ENCODE results near the gene ARHGAP22. TPM values are rescaled to one million over a fixed set of nuclear protein-coding genes. Genes with fewer than 3 reads are reported as not detected.
"Not testable (repeated sequence)": the region's sequence is repeated elsewhere in the genome, so short reads cannot be mapped to it uniquely, and the experiment has no call there.

ARHGAP22 gene
- 1 to 10 TPM in 7 of 8 experiments, under 1 TPM in 1; 0.72 to 9.3 (median 1.8) TPM for total RNA-seq

- Histone ChIP-seq H3K4me1 (replicated peaks in 1 of 2) (peaks cover 0 to 9% of the 10 kb centered on the region in 2 donors), H3K4me3 (peak within 1 kb of the TSS; percentile 31 to 40 (median 36)), H3K27ac (no peak within 1 kb of the TSS)
- in situ Hi-C loops (cut with MboI; ENCODE audit: low pct_unique_long_range_greater_than_20kb in 2 of 9, low sequenced_read_pairs in 9 of 9, unreplicated experiment in 9 of 9): no loop called here
- 0 to 7% (median 0%) methylated on average over 1 to 3 of the region's 30 CpGs; no CpG with 5 or more reads in 7 of the 10 experiments for WGBS, 10 experiments
- peak; percentile 84 to 97 (median 92) for ATAC-seq (replicated peaks in 6 of 8)
Observed at GRCh38 chr10:48604991-48605508, at the start of gene ARHGAP22. Gene ARHGAP22 (minus strand): TSS chr10:48605073. CDS start chr10:48604796, 277 bp downstream.

GRCh38 chr10:48653944-48654698, 49.2 kb upstream of the ARHGAP22 start:
- no peak overlapping the region for H3K4me3 ChIP-seq
- in situ Hi-C loops (cut with MboI; ENCODE audit: low pct_unique_long_range_greater_than_20kb in 2 of 9, low sequenced_read_pairs in 9 of 9, unreplicated experiment in 9 of 9): loop anchor here in 3 of 9 experiments (25.0 kb wide), 3 partner anchors 292 to 858 kb away; no protein-coding TSS in a partner anchor
- no peak for ATAC-seq (replicated peaks in 6 of 8)
- H3K4me1 ChIP-seq (replicated peaks in 1 of 2): peaks cover 0 to 2% of the 10 kb centered on the region in 2 donors
- 43 to 94% (median 90%) methylated on average over 1 to 3 of the region's 4 CpGs; no CpG with 5 or more reads in 1 of the 10 experiments for WGBS, 10 experiments
- no peak overlapping the region for H3K27ac ChIP-seq

- Histone ChIP-seq H3K27ac (no peak overlapping the region), H3K4me1 (replicated peaks in 1 of 2) (peaks cover 0 to 2% of the 10 kb centered on the region in 2 donors), H3K4me3 (no peak overlapping the region)
- 40 to 100% (median 87%) methylated on average over 1 to 5 of the region's 5 CpGs; no CpG with 5 or more reads in 7 of the 10 experiments for WGBS, 10 experiments
- in situ Hi-C loops (cut with MboI; ENCODE audit: low pct_unique_long_range_greater_than_20kb in 2 of 9, low sequenced_read_pairs in 9 of 9, unreplicated experiment in 9 of 9): loop anchor here in 3 of 9 experiments (25.0 kb wide), 3 partner anchors 291 to 859 kb away; no protein-coding TSS in a partner anchor
- no peak for ATAC-seq (replicated peaks in 6 of 8)
Observed at GRCh38 chr10:48653347-48653746, 48.5 kb upstream of the ARHGAP22 start.

GRCh38 chr10:48652344-48652743, 47.5 kb upstream of the ARHGAP22 start:
- H3K4me3 ChIP-seq: no peak overlapping the region
- WGBS, 10 experiments: 72 to 96% (median 84%) methylated on average over 1 to 4 of the region's 4 CpGs; no CpG with 5 or more reads in 2 of the 10 experiments
- ATAC-seq (replicated peaks in 6 of 8): no peak
- H3K4me1 ChIP-seq (replicated peaks in 1 of 2): peaks cover 0 to 2% of the 10 kb centered on the region in 2 donors
- in situ Hi-C loops (cut with MboI; ENCODE audit: low pct_unique_long_range_greater_than_20kb in 2 of 9, low sequenced_read_pairs in 9 of 9, unreplicated experiment in 9 of 9): loop anchor here in 3 of 9 experiments (25.0 kb wide), 3 partner anchors 290 to 860 kb away; no protein-coding TSS in a partner anchor
- H3K27ac ChIP-seq: no peak overlapping the region

GRCh38 chr10:48651839-48652238, 47.0 kb upstream of the ARHGAP22 start:
- ATAC-seq (replicated peaks in 6 of 8): no peak
- WGBS, 10 experiments: 50 to 90% (median 67%) methylated on average over 1 to 3 of the region's 4 CpGs; no CpG with 5 or more reads in 4 of the 10 experiments
- in situ Hi-C loops (cut with MboI; ENCODE audit: low pct_unique_long_range_greater_than_20kb in 2 of 9, low sequenced_read_pairs in 9 of 9, unreplicated experiment in 9 of 9): loop anchor here in 3 of 9 experiments (25.0 kb wide), 3 partner anchors 290 to 860 kb away; no protein-coding TSS in a partner anchor
- Histone ChIP-seq H3K4me3 (no peak overlapping the region), H3K4me1 (replicated peaks in 1 of 2) (peaks cover 0 to 2% of the 10 kb centered on the region in 2 donors), H3K27ac (no peak overlapping the region)

GRCh38 chr10:48651293-48651692, 46.4 kb upstream of the ARHGAP22 start:
- Histone ChIP-seq H3K4me3 (no peak overlapping the region), H3K27ac (no peak overlapping the region), H3K4me1 (replicated peaks in 1 of 2) (peaks cover 0 to 2% of the 10 kb centered on the region in 2 donors)
- no peak for ATAC-seq (replicated peaks in 6 of 8)
- WGBS, 10 experiments: 0 to 86% (median 48%) methylated on average over 1 to 2 of the region's 2 CpGs; no CpG with 5 or more reads in 7 of the 10 experiments
- in situ Hi-C loops (cut with MboI; ENCODE audit: low pct_unique_long_range_greater_than_20kb in 2 of 9, low sequenced_read_pairs in 9 of 9, unreplicated experiment in 9 of 9): loop anchor here in 3 of 9 experiments (25.0 kb wide), 3 partner anchors 289 to 861 kb away; no protein-coding TSS in a partner anchor

- peak in 1 of 8 experiments; percentile 46 for ATAC-seq (replicated peaks in 6 of 8)
- peaks cover 0 to 2% of the 10 kb centered on the region in 2 donors for H3K4me1 ChIP-seq (replicated peaks in 1 of 2)
- H3K27ac ChIP-seq: no peak overlapping the region
- 17 to 100% (median 69%) methylated on average over 1 to 6 of the region's 7 CpGs; no CpG with 5 or more reads in 1 of the 10 experiments for WGBS, 10 experiments
- in situ Hi-C loops (cut with MboI; ENCODE audit: low pct_unique_long_range_greater_than_20kb in 2 of 9, low sequenced_read_pairs in 9 of 9, unreplicated experiment in 9 of 9): no loop called here
- H3K4me3 ChIP-seq: no peak overlapping the region
Observed at GRCh38 chr10:48649349-48649944, 44.6 kb upstream of the ARHGAP22 start.

- no peak for ATAC-seq (replicated peaks in 6 of 8)
- Histone ChIP-seq H3K4me1 (replicated peaks in 1 of 2) (peaks cover 0 to 2% of the 10 kb centered on the region in 2 donors), H3K27ac (no peak overlapping the region), H3K4me3 (no peak overlapping the region)
- 73 to 87% (median 86%) methylated on average over 4 to 8 of the region's 12 CpGs; no CpG with 5 or more reads in 6 of the 10 experiments for WGBS, 10 experiments
- in situ Hi-C loops (cut with MboI; ENCODE audit: low pct_unique_long_range_greater_than_20kb in 2 of 9, low sequenced_read_pairs in 9 of 9, unreplicated experiment in 9 of 9): no loop called here
Observed at GRCh38 chr10:48648172-48648942, 43.5 kb upstream of the ARHGAP22 start.

GRCh38 chr10:48647073-48647472, 42.2 kb upstream of the ARHGAP22 start:
- H3K4me1 ChIP-seq (replicated peaks in 1 of 2); ATAC-seq (replicated peaks in 6 of 8); in situ Hi-C loops (cut with MboI; ENCODE audit: low pct_unique_long_range_greater_than_20kb in 2 of 9, low sequenced_read_pairs in 9 of 9, unreplicated experiment in 9 of 9); H3K27ac ChIP-seq; H3K4me3 ChIP-seq: not testable (repeated sequence)
- WGBS, 10 experiments: 83 to 100% (median 96%) methylated on average over 1 to 7 of the region's 7 CpGs

- 40 to 90% (median 50%) methylated on average over 1 of the region's 1 CpG; no CpG with 5 or more reads in 2 of the 10 experiments for WGBS, 10 experiments
- no peak overlapping the region for H3K27ac ChIP-seq
- no peaks in the 10 kb centered on the region for H3K4me1 ChIP-seq (replicated peaks in 1 of 2)
- no peak overlapping the region for H3K4me3 ChIP-seq
- in situ Hi-C loops (cut with MboI; ENCODE audit: low pct_unique_long_range_greater_than_20kb in 2 of 9, low sequenced_read_pairs in 9 of 9, unreplicated experiment in 9 of 9): no loop called here
- ATAC-seq (replicated peaks in 6 of 8): no peak
Observed at GRCh38 chr10:48645600-48645999, 40.7 kb upstream of the ARHGAP22 start.

GRCh38 chr10:48641099-48641690, 36.3 kb upstream of the ARHGAP22 start:
- ATAC-seq (replicated peaks in 6 of 8); H3K4me3 ChIP-seq; H3K27ac ChIP-seq; in situ Hi-C loops (cut with MboI; ENCODE audit: low pct_unique_long_range_greater_than_20kb in 2 of 9, low sequenced_read_pairs in 9 of 9, unreplicated experiment in 9 of 9); H3K4me1 ChIP-seq (replicated peaks in 1 of 2): not testable (repeated sequence)
- WGBS, 10 experiments: 83 to 100% (median 98%) methylated on average over 1 to 3 of the region's 4 CpGs; no CpG with 5 or more reads in 2 of the 10 experiments

GRCh38 chr10:48640326-48640725, 35.5 kb upstream of the ARHGAP22 start:
- no peak overlapping the region for H3K4me3 ChIP-seq
- WGBS, 10 experiments: 18 to 100% (median 71%) methylated on average over 1 of the region's 1 CpG
- H3K4me1 ChIP-seq (replicated peaks in 1 of 2): no peaks in the 10 kb centered on the region
- ATAC-seq (replicated peaks in 6 of 8): no peak
- H3K27ac ChIP-seq: no peak overlapping the region
- in situ Hi-C loops (cut with MboI; ENCODE audit: low pct_unique_long_range_greater_than_20kb in 2 of 9, low sequenced_read_pairs in 9 of 9, unreplicated experiment in 9 of 9): no loop called here

Data from motor neuron (in vitro differentiated cells).